Measurements from ENCODE around the gene TBX10. TPM values are rescaled to one million over a fixed set of nuclear protein-coding genes. Genes with fewer than 3 reads are reported as not detected.

Gene TBX10
- total RNA-seq, 1 donor from 2014 or later, result not detected

DNA sequence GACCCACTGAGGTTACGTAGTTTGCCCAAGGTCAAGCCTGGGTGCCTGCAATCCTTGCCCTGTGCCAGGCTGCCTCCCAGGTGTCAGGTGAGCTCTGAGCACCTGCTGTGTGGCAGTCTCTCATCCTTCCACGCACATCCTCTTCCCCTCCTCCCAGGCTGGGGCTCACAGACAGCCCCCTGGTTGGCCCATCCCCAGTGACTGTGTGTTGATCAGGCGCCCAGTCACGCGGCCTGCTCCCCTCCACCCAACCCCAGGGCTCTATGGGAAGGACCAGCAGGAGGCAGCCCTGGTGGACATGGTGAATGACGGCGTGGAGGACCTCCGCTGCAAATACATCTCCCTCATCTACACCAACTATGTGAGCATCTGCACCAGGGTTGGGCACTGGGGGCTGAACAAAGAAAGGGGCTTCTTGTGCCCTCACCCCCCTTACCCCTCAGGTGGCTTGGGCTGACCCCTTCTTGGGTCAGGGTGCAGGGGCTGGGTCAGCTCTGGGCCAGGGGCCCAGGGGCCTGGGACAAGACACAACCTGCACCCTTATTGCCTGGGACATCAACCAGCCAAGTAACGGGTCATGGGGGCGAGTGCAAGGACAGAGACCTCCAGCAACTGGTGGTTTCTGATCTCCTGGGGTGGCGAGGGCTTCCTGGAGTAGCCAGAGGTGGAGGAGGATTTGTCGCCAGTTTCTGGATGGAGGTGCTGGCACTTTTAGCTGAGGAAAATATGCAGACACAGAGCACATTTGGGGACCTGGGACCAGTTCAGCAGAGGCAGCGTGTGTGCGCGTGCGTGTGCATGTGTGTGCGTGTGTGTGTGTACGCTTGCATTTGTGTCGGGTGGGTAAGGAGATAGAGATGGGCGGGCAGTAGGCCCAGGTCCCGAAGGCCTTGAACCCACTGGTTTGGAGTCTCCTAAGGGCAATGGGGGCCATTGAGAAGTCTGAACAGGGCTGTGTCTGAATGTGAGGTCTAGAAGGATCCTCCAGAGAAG is 54.4 kb downstream of the TBX10 start:
- H3K4me1 ChIP-seq (ENCODE audit: insufficient read depth, low read length), result peaks cover 13% of the 10 kb centered on the region
- peaks cover 30% of the 10 kb centered on the region for H3K4me1 Mint-ChIP-seq (ENCODE audit: low read depth, unreplicated experiment)
- peaks cover 34% of the 10 kb centered on the region for H3K79me2 ChIP-seq (ENCODE audit: insufficient read depth, low read length)
- peak overlapping the region; percentile 92 for H3K4me3 Mint-ChIP-seq (ENCODE audit: unreplicated experiment)
- DNase-seq (ENCODE audit: low read depth) (no peak), FAIRE-seq (no peak)
- H4K20me1 ChIP-seq (ENCODE audit: insufficient read depth, low read length), result peaks cover 39% of the 10 kb centered on the region
- H3K9ac ChIP-seq (ENCODE audit: low read length), result peak overlapping the region; percentile 93
- no peak overlapping the region for H2AFZ ChIP-seq (ENCODE audit: low read depth, low read length)
- peak overlapping the region; percentile 77 for H3K4me3 ChIP-seq (ENCODE audit: insufficient read depth, low read depth, low read length)
- no peaks in the 10 kb centered on the region for H3K9me3 ChIP-seq (ENCODE audit: insufficient read depth, low read depth, low read length)
- H3K4me2 ChIP-seq (ENCODE audit: low read length), result peak overlapping the region; percentile 88
- H3K27ac Mint-ChIP-seq (ENCODE audit: unreplicated experiment), result peak overlapping the region; percentile 94
- H3K36me3 Mint-ChIP-seq (ENCODE audit: low read depth, unreplicated experiment), result peaks cover 32% of the 10 kb centered on the region
- H3K27me3 ChIP-seq (ENCODE audit: insufficient read depth, low read length), result peaks cover 18% of the 10 kb centered on the region
- H3K27me3 Mint-ChIP-seq (ENCODE audit: low read depth, unreplicated experiment), result no peaks in the 10 kb centered on the region
- no peaks in the 10 kb centered on the region for H3K9me3 Mint-ChIP-seq (ENCODE audit: unreplicated experiment)
- TF ChIP-seq, protein P1, sequence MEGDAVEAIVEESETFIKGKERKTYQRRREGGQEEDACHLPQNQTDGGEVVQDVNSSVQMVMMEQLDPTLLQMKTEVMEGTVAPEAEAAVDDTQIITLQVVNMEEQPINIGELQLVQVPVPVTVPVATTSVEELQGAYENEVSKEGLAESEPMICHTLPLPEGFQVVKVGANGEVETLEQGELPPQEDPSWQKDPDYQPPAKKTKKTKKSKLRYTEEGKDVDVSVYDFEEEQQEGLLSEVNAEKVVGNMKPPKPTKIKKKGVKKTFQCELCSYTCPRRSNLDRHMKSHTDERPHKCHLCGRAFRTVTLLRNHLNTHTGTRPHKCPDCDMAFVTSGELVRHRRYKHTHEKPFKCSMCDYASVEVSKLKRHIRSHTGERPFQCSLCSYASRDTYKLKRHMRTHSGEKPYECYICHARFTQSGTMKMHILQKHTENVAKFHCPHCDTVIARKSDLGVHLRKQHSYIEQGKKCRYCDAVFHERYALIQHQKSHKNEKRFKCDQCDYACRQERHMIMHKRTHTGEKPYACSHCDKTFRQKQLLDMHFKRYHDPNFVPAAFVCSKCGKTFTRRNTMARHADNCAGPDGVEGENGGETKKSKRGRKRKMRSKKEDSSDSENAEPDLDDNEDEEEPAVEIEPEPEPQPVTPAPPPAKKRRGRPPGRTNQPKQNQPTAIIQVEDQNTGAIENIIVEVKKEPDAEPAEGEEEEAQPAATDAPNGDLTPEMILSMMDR (IDR thresholded peaks at IDR 0.05; ENCODE audit: insufficient read depth, low read depth, low read length), result no peak
- TF ChIP-seq EZH2 (IDR thresholded peaks at IDR 0.05; ENCODE audit: insufficient read depth, low read length), result no peak
- peaks cover 8% of the 10 kb centered on the region for H3K36me3 ChIP-seq (ENCODE audit: insufficient read depth, low read length)
- peak overlapping the region; percentile 82 for H3K27ac ChIP-seq (ENCODE audit: low read depth, low read length)

GRCh38 chr11:67584205-67584880 is 55.2 kb downstream of the TBX10 start:
- TF ChIP-seq, protein P1 (IDR thresholded peaks at IDR 0.05; ENCODE audit: insufficient read depth, low read depth, low read length), result no peak
- no peak for TF ChIP-seq EZH2 (IDR thresholded peaks at IDR 0.05; ENCODE audit: insufficient read depth, low read length)
- Histone ChIP-seq H3K4me2 (ENCODE audit: low read length) (peak overlapping the region; percentile 88), H2AFZ (ENCODE audit: low read depth, low read length) (peak overlapping the region; percentile 53), H3K27ac (ENCODE audit: low read depth, low read length) (peak overlapping the region; percentile 82), H3K36me3 (ENCODE audit: insufficient read depth, low read length) (peaks cover 8% of the 10 kb centered on the region), H3K9me3 (ENCODE audit: insufficient read depth, low read depth, low read length) (no peaks in the 10 kb centered on the region), H3K79me2 (ENCODE audit: insufficient read depth, low read length) (peaks cover 34% of the 10 kb centered on the region), H3K4me1 (ENCODE audit: insufficient read depth, low read length) (peaks cover 20% of the 10 kb centered on the region), H3K9ac (ENCODE audit: low read length) (peak overlapping the region; percentile 93), H3K27me3 (ENCODE audit: insufficient read depth, low read length) (peaks cover 18% of the 10 kb centered on the region), H3K4me3 (ENCODE audit: insufficient read depth, low read depth, low read length) (peak overlapping the region; percentile 77), H4K20me1 (ENCODE audit: insufficient read depth, low read length) (peaks cover 39% of the 10 kb centered on the region)
- Mint-ChIP-seq H3K36me3 (ENCODE audit: low read depth, unreplicated experiment) (peaks cover 31% of the 10 kb centered on the region), H3K27me3 (ENCODE audit: low read depth, unreplicated experiment) (no peaks in the 10 kb centered on the region), H3K9me3 (ENCODE audit: unreplicated experiment) (no peaks in the 10 kb centered on the region), H3K27ac (ENCODE audit: unreplicated experiment) (peak overlapping the region; percentile 94), H3K4me1 (ENCODE audit: low read depth, unreplicated experiment) (peaks cover 33% of the 10 kb centered on the region), H3K4me3 (ENCODE audit: unreplicated experiment) (peak overlapping the region; percentile 92)
- peak; percentile 42 for DNase-seq (ENCODE audit: low read depth)
- no peak for FAIRE-seq
